Activated T-cell treated with anti-CD3 and anti-CD28 coated beads, Interleukin-2, amount 50 U/mL, for 48 hours (primary cell): ENCODE results near the gene ZC3H18.

Experiments
- DNase-seq, 2 experiments: peaks; one replicate each; pipeline ENCODE4 v3.0.0-alpha.2; 2020

The ZC3H18 gene

GRCh38 chr16:88552166-88552565, 18.0 kb upstream of the ZC3H18 start:
- no peak for DNase-seq

- DNase-seq: no peak
Observed at GRCh38 chr16:88552815-88553214, 17.4 kb upstream of the ZC3H18 start.

GRCh38 chr16:88553739-88554138, 16.5 kb upstream of the ZC3H18 start:
- no peak for DNase-seq

- no peak for DNase-seq
Observed at GRCh38 chr16:88554711-88555264, 15.4 kb upstream of the ZC3H18 start.

GRCh38 chr16:88556294-88556988, 13.8 kb upstream of the ZC3H18 start:
- no peak for DNase-seq

- no peak for DNase-seq
Observed at GRCh38 chr16:88558457-88559442, 11.5 kb upstream of the ZC3H18 start.

- DNase-seq: no peak
Observed at GRCh38 chr16:88560714-88561484, 9.3 kb upstream of the ZC3H18 start.

GRCh38 chr16:88561485-88562359, 8.5 kb upstream of the ZC3H18 start:
- DNase-seq: peak; percentile 58 to 63

- peak; percentile 87 to 88 for DNase-seq
Observed at GRCh38 chr16:88566158-88566557, 4.0 kb upstream of the ZC3H18 start.

GRCh38 chr16:88568710-88569613, 1.2 kb upstream of the ZC3H18 start:
- no peak for DNase-seq

- no peak for DNase-seq
Observed at GRCh38 chr16:88569614-88569984, 604 bp upstream of the ZC3H18 start.

- DNase-seq: peak in 1 of 2 experiments; percentile 65
Observed at GRCh38 chr16:88570691-88571092, 489 bp downstream of the ZC3H18 start.

- no peak for DNase-seq
Observed at GRCh38 chr16:88575251-88575650, 5.0 kb downstream of the ZC3H18 start.

- no peak for DNase-seq
Observed at GRCh38 chr16:88576307-88576706, 6.1 kb downstream of the ZC3H18 start.

GRCh38 chr16:88577166-88577565, 7.0 kb downstream of the ZC3H18 start:
- no peak for DNase-seq

- DNase-seq: peak in 1 of 2 experiments; percentile 36
Observed at GRCh38 chr16:88578446-88579313, 8.5 kb downstream of the ZC3H18 start.

GRCh38 chr16:88580371-88580770, 10.2 kb downstream of the ZC3H18 start:
- no peak for DNase-seq

- no peak for DNase-seq
Observed at GRCh38 chr16:88581033-88581432, 10.8 kb downstream of the ZC3H18 start.

- no peak for DNase-seq
Observed at GRCh38 chr16:88582912-88583575, 12.8 kb downstream of the ZC3H18 start.
